Nephron progenitor cell (in vitro differentiated cells): Measurements from ENCODE around the gene ZNRF1.
A peak's percentile ranks its signal among the peaks of the same experiment; 100 is the strongest.

ENCODE experiments used
- DNase-seq: peaks from one replicate; pipeline ENCODE4 v3.0.0; 2021
- H3K27ac Mint-ChIP-seq: 2 replicates; pipeline ENCODE4 v1.8.0; 2021; ENCODE audit warnings: mild to moderate bottlenecking, moderate library complexity, mixed read lengths
- H3K27me3 Mint-ChIP-seq: 2 replicates; pipeline ENCODE4 v1.8.0; 2021; ENCODE audit warnings: mild to moderate bottlenecking, low read depth, mixed read lengths; ENCODE audit not compliant: poor library complexity
- H3K36me3 Mint-ChIP-seq: 2 replicates; pipeline ENCODE4 v1.8.0; 2021; ENCODE audit warnings: low read depth, mixed read lengths
- H3K4me1 Mint-ChIP-seq: 2 replicates; pipeline ENCODE4 v1.8.0; 2021; ENCODE audit warnings: mixed read lengths
- H3K4me3 Mint-ChIP-seq: 2 replicates; pipeline ENCODE4 v1.8.0; 2021; ENCODE audit warnings: mild to moderate bottlenecking, moderate library complexity, mixed read lengths
- H3K9me3 Mint-ChIP-seq: 2 replicates; pipeline ENCODE4 v1.8.0; 2021; ENCODE audit warnings: mild to moderate bottlenecking, moderate library complexity, mixed read lengths
- CTCF ChIP-seq: fragments of 200-600 bp; sonication (generic); IDR thresholded peaks from 2 replicates; pipeline ENCODE4 v1.5.0; 2021; ENCODE audit warnings: antibody characterized with exemption

The ZNRF1 gene

DNA sequence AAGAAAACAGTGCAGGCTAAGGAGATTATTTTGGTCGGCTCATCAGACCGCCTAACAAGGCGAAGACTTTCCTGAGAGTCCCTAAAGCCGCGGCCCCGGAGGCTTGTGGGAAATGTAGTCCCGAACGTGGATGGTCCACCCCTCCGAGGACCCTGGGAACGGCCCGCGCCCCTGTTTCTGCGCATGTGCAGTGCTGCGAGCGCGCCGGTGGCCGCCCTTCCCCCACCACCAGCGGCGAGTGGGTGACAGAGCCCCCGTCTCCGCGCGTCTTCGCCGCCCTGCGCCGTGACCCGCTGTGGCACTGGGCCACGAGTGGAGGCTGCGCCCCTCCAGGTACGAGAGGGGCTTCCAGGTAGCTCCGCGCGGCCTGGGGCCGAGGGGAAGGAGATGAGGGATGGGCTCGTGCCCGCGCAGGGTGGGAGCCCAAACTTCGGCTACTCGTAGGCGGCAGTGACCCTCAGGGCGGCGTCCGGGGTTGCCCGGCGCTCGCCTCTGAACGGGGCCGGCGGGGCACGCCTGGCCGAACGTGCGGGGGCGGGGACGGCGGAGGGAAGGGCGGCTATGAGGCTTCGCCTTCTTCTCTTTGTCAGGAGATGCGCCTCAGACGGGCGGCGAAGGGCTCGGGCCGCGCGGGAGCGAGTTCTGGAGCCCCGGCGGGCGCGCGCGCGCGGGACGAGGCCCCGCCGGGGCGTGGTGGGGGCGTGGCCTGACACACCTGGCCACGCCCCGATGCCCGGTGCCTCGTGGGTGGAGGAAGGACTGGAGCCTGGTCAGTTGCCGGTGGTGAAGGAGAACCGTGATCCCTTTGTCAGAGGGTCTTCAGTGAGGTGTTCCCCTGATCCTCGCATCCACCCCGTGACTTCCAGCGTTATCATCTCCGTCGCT lies 149.7 kb downstream of the ZNRF1 start, which contains the start of gene ZFP1:
Gene ZFP1 (plus strand): TSS at position 214 of the 885 bp plus-strand sequence. CDS start 4,428 bp downstream, outside the sequence.
- H3K27ac Mint-ChIP-seq = peak within 1 kb of the TSS; percentile 93
- H3K4me1 Mint-ChIP-seq = peaks cover 5% of the 10 kb centered on the region
- peaks cover 2% of the 10 kb centered on the region for H3K27me3 Mint-ChIP-seq
- TF ChIP-seq CTCF = no peak
- DNase-seq = peak; percentile 96
- peaks cover 74% of the 10 kb centered on the region for H3K9me3 Mint-ChIP-seq
- peaks cover 47% of the 10 kb centered on the region for H3K36me3 Mint-ChIP-seq
- H3K4me3 Mint-ChIP-seq = peak within 1 kb of the TSS; percentile 93

DNA sequence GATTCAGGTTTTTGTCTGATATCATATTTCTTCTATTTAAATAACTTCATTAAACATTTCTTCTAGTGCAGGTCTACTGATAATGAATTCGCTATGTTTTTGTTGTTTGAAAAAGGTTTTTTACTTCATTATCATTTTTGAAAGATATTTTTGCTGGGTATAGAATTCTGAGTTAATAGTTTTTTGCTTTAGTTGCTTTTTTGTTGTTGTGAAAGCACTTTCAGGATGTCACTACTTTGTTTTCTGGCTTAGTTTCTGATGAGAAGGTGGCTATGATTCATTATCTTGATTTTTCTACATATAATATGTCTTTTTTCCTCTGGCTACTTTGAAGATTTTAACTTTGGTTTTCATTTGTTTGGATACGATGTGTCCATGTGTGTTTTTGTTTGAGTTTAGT lies 153.0 kb downstream of the ZNRF1 start:
- peaks cover 2% of the 10 kb centered on the region for H3K27me3 Mint-ChIP-seq

DNA sequence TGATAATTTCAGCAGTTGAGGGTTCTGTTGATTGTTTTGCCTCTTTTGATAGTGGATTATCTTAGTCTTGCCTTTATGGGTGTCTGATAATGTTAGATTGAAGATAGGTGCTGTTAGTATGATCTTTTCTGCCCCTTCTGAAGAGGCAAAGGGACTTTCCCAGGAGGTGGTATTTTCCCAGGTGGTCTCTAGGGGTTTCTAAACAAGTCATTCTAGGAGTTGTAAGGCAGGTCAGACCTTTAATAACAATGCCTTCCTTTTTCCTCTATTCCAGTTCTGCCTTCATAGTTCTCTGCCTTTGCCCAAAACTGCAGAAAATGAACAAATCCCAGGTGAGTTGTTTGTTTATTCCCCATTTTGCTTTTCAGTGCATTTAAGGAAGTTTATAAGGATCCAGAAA lies 153.8 kb downstream of the ZNRF1 start:
- no peak overlapping the region for H3K27ac Mint-ChIP-seq
- peaks cover 88% of the 10 kb centered on the region for H3K36me3 Mint-ChIP-seq
- TF ChIP-seq CTCF = no peak
- H3K9me3 Mint-ChIP-seq = peaks cover 89% of the 10 kb centered on the region
- H3K4me3 Mint-ChIP-seq = no peak overlapping the region
- H3K4me1 Mint-ChIP-seq = peaks cover 5% of the 10 kb centered on the region
- no peak for DNase-seq
- peaks cover 2% of the 10 kb centered on the region for H3K27me3 Mint-ChIP-seq

More for the DNA sequence above, 153.0 kb downstream of the ZNRF1 start:
- H3K27ac Mint-ChIP-seq = no peak overlapping the region
- H3K4me1 Mint-ChIP-seq = peaks cover 5% of the 10 kb centered on the region
- H3K36me3 Mint-ChIP-seq = peaks cover 79% of the 10 kb centered on the region
- H3K4me3 Mint-ChIP-seq = no peak overlapping the region
- peaks cover 83% of the 10 kb centered on the region for H3K9me3 Mint-ChIP-seq
- no peak for DNase-seq
- TF ChIP-seq CTCF = no peak

DNA sequence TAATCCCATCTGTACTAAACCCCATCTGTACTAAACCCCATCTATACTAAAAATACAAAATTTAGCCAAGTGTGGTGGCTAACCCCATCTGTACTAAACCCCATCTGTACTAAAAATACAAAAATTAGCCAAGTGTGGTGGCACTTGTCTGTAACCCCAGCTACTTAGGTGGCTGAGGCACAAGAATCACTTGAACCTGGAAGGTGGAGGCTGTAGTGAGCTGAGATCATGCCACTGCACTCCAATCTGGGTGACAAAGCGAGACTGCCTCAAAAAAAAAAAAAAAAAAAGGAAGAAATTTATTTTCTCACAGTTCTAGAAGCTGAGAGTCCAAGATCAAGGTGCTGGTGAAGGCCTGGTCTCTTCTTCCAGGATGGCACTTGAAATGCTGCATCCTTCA lies 161.6 kb downstream of the ZNRF1 start:
- no peak for DNase-seq
- H3K4me3 Mint-ChIP-seq = no peak overlapping the region
- peaks cover 100% of the 10 kb centered on the region for H3K36me3 Mint-ChIP-seq
- H3K4me1 Mint-ChIP-seq = no peaks in the 10 kb centered on the region
- peaks cover 96% of the 10 kb centered on the region for H3K9me3 Mint-ChIP-seq
- peaks cover 4% of the 10 kb centered on the region for H3K27me3 Mint-ChIP-seq
- no peak overlapping the region for H3K27ac Mint-ChIP-seq
- no peak for TF ChIP-seq CTCF
